Measurements from ENCODE around the gene CAPN9.

CAPN9 gene

DNA sequence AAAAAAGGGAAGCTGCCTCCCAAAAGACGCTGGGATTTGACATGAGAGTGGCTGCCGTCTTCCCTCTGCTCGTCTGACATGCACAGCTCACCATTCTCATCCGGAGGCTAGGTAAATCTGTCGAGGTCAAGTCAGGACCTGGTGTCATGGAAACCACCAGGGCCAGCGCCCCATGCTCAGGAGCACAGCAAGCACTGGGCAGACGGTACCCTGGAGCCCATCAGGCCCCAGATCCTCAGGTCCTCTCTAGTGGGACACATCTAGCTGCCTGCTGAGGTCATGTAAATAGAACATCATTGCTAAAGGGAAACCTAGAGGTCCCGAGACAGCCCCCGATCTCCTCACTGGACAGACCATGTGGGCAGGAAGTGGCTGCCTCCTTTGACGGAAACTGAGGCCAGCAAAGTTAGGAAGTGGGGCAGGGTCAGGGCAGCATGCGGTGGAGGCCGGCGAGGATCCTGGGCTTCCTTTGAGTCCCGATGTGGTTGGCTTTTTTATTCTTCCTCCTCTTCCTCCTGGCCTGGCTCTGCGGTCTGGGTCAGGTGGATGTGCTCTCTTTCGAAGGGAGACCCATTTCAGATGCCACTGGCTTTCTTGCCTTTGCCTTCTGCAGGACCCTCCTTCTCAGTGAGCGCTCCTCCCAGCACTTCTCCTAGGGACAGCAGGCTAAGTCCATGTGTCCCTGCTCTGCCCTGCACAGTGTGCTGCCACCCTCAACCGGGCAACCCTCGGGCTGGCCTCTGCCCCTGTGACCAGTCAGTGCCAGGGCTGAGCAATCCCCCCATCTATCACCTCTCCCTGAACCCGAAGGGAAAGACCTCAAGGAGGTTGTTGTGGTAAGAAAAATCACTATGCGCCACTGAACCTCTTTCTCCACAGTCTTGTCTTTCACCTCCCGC lies 39.2 kb upstream of the CAPN9 start:
- no peaks in the 10 kb centered on the region for H3K9me3 ChIP-seq (ENCODE audit: control insufficient read depth, insufficient read depth, low read length)
- TF ChIP-seq EZH2phosphoT487 (IDR thresholded peaks at IDR 0.05; ENCODE audit: borderline replicate concordance, low read length) (no peak), CTCF (IDR thresholded peaks at IDR 0.05; ENCODE audit: low read depth, low read length, poor library complexity, severe bottlenecking) (no peak)
- H3K27me3 ChIP-seq (ENCODE audit: control insufficient read depth, low read length) = no peaks in the 10 kb centered on the region
- no peak overlapping the region for H3K4me3 ChIP-seq (ENCODE audit: low read length)
- H3K4me2 ChIP-seq (ENCODE audit: low read length) = no peak overlapping the region
- H3K27ac ChIP-seq (ENCODE audit: low read depth, low read length) = no peak overlapping the region
- H3K79me2 ChIP-seq (ENCODE audit: control insufficient read depth, low read length) = no peaks in the 10 kb centered on the region
- H3K4me1 ChIP-seq (ENCODE audit: control insufficient read depth, low read length) = no peaks in the 10 kb centered on the region
- no peaks in the 10 kb centered on the region for H3F3A ChIP-seq (ENCODE audit: control insufficient read depth, insufficient read depth)
- no peaks in the 10 kb centered on the region for H3K36me3 ChIP-seq (ENCODE audit: control insufficient read depth, low read length)
- no peaks in the 10 kb centered on the region for H3K9me2 ChIP-seq (replicated peaks; ENCODE audit: control insufficient read depth, low read length)
- H4K20me1 ChIP-seq (ENCODE audit: control insufficient read depth, insufficient read depth, low read depth, low read length) = no peaks in the 10 kb centered on the region

GRCh38 chr1:230708631-230709580 lies 38.3 kb upstream of the CAPN9 start:
- TF ChIP-seq EZH2phosphoT487 (IDR thresholded peaks at IDR 0.05; ENCODE audit: borderline replicate concordance, low read length) (no peak), CTCF (IDR thresholded peaks at IDR 0.05; ENCODE audit: low read depth, low read length, poor library complexity, severe bottlenecking) (no peak)
- H3K4me3 ChIP-seq (ENCODE audit: low read length) = no peak overlapping the region

DNA sequence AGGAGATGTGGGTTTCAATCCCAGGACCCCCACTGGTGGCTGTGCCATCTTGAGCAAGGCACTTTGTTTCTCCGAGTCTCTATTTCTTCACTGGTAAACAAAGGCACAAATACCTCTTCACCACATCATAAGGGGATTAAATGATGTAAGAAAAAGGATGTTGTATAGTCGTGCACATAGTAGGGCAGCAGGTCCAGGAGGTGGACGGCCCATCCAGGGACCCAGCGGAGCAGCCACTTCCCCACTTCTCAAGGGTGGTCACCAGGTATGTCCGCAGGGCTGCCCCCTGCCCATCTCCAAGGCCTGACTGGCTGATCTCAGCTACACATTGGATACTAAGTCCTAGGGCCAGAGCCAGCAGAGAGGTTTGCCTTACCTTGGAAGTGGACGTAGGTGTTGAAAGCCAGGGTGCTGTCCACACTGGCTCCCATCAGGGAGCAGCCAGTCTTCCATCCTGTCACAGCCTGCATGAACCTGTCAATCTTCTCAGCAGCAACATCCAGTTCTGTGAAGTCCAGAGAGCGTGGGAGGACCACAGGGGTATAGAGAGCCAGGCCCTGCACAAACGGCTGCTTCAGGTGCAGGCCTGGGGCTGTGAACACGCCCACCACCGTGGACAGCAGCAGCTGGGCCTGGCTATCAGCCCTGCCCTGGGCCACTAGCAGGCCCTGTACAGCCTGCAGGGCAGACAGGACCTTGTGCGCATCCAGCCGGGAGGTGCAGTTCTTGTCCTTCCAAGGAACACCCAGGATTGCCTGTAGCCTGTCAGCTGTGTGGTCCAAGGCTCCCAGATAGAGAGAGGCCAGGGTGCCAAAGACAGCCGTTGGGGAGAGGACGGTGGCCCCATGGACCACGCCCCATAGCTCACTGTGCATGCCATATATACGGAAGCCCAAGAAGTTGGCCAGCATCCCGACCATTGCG lies 37.3 kb upstream of the CAPN9 start:
- H3K4me3 ChIP-seq (ENCODE audit: low read length) = no peak overlapping the region
- no peak overlapping the region for H3K4me2 ChIP-seq (ENCODE audit: low read length)
- TF ChIP-seq CTCF (IDR thresholded peaks at IDR 0.05; ENCODE audit: low read depth, low read length, poor library complexity, severe bottlenecking) = no peak
- no peak for TF ChIP-seq EZH2phosphoT487 (IDR thresholded peaks at IDR 0.05; ENCODE audit: borderline replicate concordance, low read length)
- no peaks in the 10 kb centered on the region for H4K20me1 ChIP-seq (ENCODE audit: control insufficient read depth, insufficient read depth, low read depth, low read length)
- no peaks in the 10 kb centered on the region for H3K27me3 ChIP-seq (ENCODE audit: control insufficient read depth, low read length)
- no peak overlapping the region for H3K27ac ChIP-seq (ENCODE audit: low read depth, low read length)
- no peaks in the 10 kb centered on the region for H3K9me2 ChIP-seq (replicated peaks; ENCODE audit: control insufficient read depth, low read length)
- no peaks in the 10 kb centered on the region for H3K9me3 ChIP-seq (ENCODE audit: control insufficient read depth, insufficient read depth, low read length)
- no peaks in the 10 kb centered on the region for H3K4me1 ChIP-seq (ENCODE audit: control insufficient read depth, low read length)
- no peaks in the 10 kb centered on the region for H3K79me2 ChIP-seq (ENCODE audit: control insufficient read depth, low read length)
- no peaks in the 10 kb centered on the region for H3K36me3 ChIP-seq (ENCODE audit: control insufficient read depth, low read length)
- H3F3A ChIP-seq (ENCODE audit: control insufficient read depth, insufficient read depth) = no peaks in the 10 kb centered on the region

More at GRCh38 chr1:230708631-230709580, 38.3 kb upstream of the CAPN9 start:
- no peak overlapping the region for H3K27ac ChIP-seq (ENCODE audit: low read depth, low read length)
- H3K36me3 ChIP-seq (ENCODE audit: control insufficient read depth, low read length) = no peaks in the 10 kb centered on the region
- no peak overlapping the region for H3K4me2 ChIP-seq (ENCODE audit: low read length)
- no peaks in the 10 kb centered on the region for H3K9me2 ChIP-seq (replicated peaks; ENCODE audit: control insufficient read depth, low read length)
- H3K27me3 ChIP-seq (ENCODE audit: control insufficient read depth, low read length) = no peaks in the 10 kb centered on the region
- no peaks in the 10 kb centered on the region for H3K4me1 ChIP-seq (ENCODE audit: control insufficient read depth, low read length)
- no peaks in the 10 kb centered on the region for H3K9me3 ChIP-seq (ENCODE audit: control insufficient read depth, insufficient read depth, low read length)
- no peaks in the 10 kb centered on the region for H4K20me1 ChIP-seq (ENCODE audit: control insufficient read depth, insufficient read depth, low read depth, low read length)
- H3F3A ChIP-seq (ENCODE audit: control insufficient read depth, insufficient read depth) = no peaks in the 10 kb centered on the region
- H3K79me2 ChIP-seq (ENCODE audit: control insufficient read depth, low read length) = no peaks in the 10 kb centered on the region
